GM12878 (cell line): Measurements from ENCODE around the gene GNAL. TPM values are rescaled to one million over a fixed set of nuclear protein-coding genes. Genes with fewer than 3 reads are reported as not detected.

Experiments used
- ATAC-seq: fragments of 200-7000 bp; cut with Tn5 transposase; 3 replicates; pipeline ENCODE4 v1.9.1; 2020; ENCODE audit warnings: mild to moderate bottlenecking, moderate library complexity
- BruUV-seq: library from RNA; stranded (reverse); fragments of 400-500 nt; replicated peaks from 2 replicates; lab custom pipeline; 2021; lab: Mats Ljungman, UMichigan
- CTCF ChIA-PET: fragments of 300-600 bp; sonication (Branson Sonifier 250); formaldehyde crosslinking; extraction: SDS; loops from one replicate; lab custom pipeline; 2021; ENCODE audit warnings: inconsistent platforms; lab: Yijun Ruan, JAX
- POLR2A ChIA-PET: fragments of 350-600 bp; formaldehyde crosslinking; extraction: SDS; loops from one replicate; lab custom pipeline; 2021; ENCODE audit warnings: inconsistent platforms; lab: Charles Lee
- RAD21 ChIA-PET: fragments of 300-600 bp; sonication (Branson Sonifier 250); formaldehyde crosslinking; loops from one replicate; lab custom pipeline; 2023; ENCODE audit warnings: antibody characterized with exemption; ENCODE audit not compliant: unreplicated experiment; lab: Charles Lee
- SMC1A ChIA-PET: fragments of 300-600 bp; sonication (Branson Sonifier 250); formaldehyde crosslinking; loops from one replicate; lab custom pipeline; 2023; ENCODE audit not compliant: unreplicated experiment, uncharacterized antibody; lab: Charles Lee
- DNase-seq: peaks from one replicate; pipeline ENCODE4 v3.0.0-alpha.2; 2011; ENCODE audit warnings: low read depth, low spot score
- FAIRE-seq: peaks from 3 replicates; lab custom pipeline; 2011; peaks lifted over from hg19 to GRCh38; lab: Jason Lieb, UNC
- H2AFZ ChIP-seq: 2 replicates; pipeline ENCODE4 v1.6.0; 2011; ENCODE audit warnings: low read depth, low read length, control low read depth; ENCODE audit not compliant: control insufficient read depth
- H3K27ac ChIP-seq: 2 replicates; pipeline ENCODE4 v1.5.1; 2011; ENCODE audit warnings: control low read depth; ENCODE audit not compliant: control insufficient read depth, insufficient read depth
- H3K27me3 ChIP-seq, 2 experiments: replicated peaks in 1 of 2; 2 replicates each; pipeline versions ENCODE4 v1.6.0 to v1.6.1; 2011; ENCODE audit warnings: low read length in 1 of 2; ENCODE audit not compliant: control insufficient read depth in 2 of 2, insufficient read depth in 2 of 2
- H3K36me3 ChIP-seq, 2 experiments: 2 replicates each; pipeline ENCODE4 v1.5.1; 2011; ENCODE audit warnings: low read length in 1 of 2; ENCODE audit not compliant: control insufficient read depth in 2 of 2, insufficient read depth in 2 of 2
- H3K4me1 ChIP-seq: 2 replicates; pipeline ENCODE4 v1.6.1; 2011; ENCODE audit warnings: mild to moderate bottlenecking, low read length, moderate library complexity, mixed read lengths; ENCODE audit not compliant: control insufficient read depth, insufficient read depth
- H3K4me2 ChIP-seq: 2 replicates; pipeline ENCODE4 v1.6.0; 2011; ENCODE audit warnings: control low read depth; ENCODE audit not compliant: control insufficient read depth, insufficient read depth
- H3K4me3 ChIP-seq: fragments of 200-600 bp; sonication (generic); 2 replicates; pipeline ENCODE4 v1.5.1; 2016
- H3K79me2 ChIP-seq: 2 replicates; pipeline ENCODE4 v1.6.0; 2011; ENCODE audit warnings: low read length; ENCODE audit not compliant: control insufficient read depth, insufficient read depth
- H3K9ac ChIP-seq: 2 replicates; pipeline ENCODE4 v1.8.0; 2011; ENCODE audit warnings: low read length, control low read depth, mixed read lengths; ENCODE audit not compliant: control insufficient read depth, insufficient read depth
- H3K9me3 ChIP-seq: replicated peaks from 3 replicates; pipeline ENCODE4 v1.5.1; 2011; ENCODE audit warnings: mild to moderate bottlenecking, low read length; ENCODE audit not compliant: control insufficient read depth, insufficient read depth
- H4K20me1 ChIP-seq: 2 replicates; pipeline ENCODE4 v1.6.0; 2011; ENCODE audit not compliant: control insufficient read depth, insufficient read depth
- CEBPZ ChIP-seq: fragments of 150-350 bp; IDR thresholded peaks from 2 replicates; pipeline ENCODE4 v1.6.1; 2016; ENCODE audit warnings: low read depth, low read length
- DPF2 ChIP-seq: fragments of 450-650 bp; IDR thresholded peaks from 2 replicates; pipeline ENCODE4 v1.6.1; 2017; ENCODE audit warnings: mild to moderate bottlenecking
- REST ChIP-seq: IDR thresholded peaks from 2 replicates; pipeline ENCODE4 v1.6.1; 2012; ENCODE audit warnings: mild to moderate bottlenecking, low read depth, low read length
- SREBF2 ChIP-seq: IDR thresholded peaks from 2 replicates; pipeline ENCODE4 v1.6.1; 2012; ENCODE audit warnings: mild to moderate bottlenecking, low read length
- TCF7 ChIP-seq: IDR thresholded peaks from 2 replicates; pipeline ENCODE4 v1.6.1; 2014; ENCODE audit warnings: antibody characterized with exemption, borderline replicate concordance
- WGBS: methylation state at CpG from one replicate; pipeline ENCODE4 v1.1.6; 2016; ENCODE audit warnings: low lambda C conversion rate; ENCODE audit not compliant: insufficient replicate concordance, insufficient coverage; ENCODE audit errors: missing lambda C conversion rate; 5-methylcytosine and 5-hydroxymethylcytosine counted together
- in situ Hi-C: fragments of 300-500 bp; cut with MboI; formaldehyde crosslinking; loops from 9 replicates; pipeline ENCODE4 v1.14.3; 2018; ENCODE audit warnings: mixed read lengths
- intact Hi-C: fragments of 100-400 bp; cut with micrococcal nuclease; formaldehyde crosslinking; loops from one replicate; pipeline ENCODE4 v1.14.2; 2022; ENCODE audit not compliant: unreplicated experiment
- polyA plus RNA-seq, 11 experiments: library from polyadenylated mRNA; depleted of rRNA in 4 of 11; unstranded in 6 of 11; stranded (reverse) in 5 of 11; fragments of >200 nt; fragmentation: Nextera tagmentation in 4 of 11; fragmentation: Illumina TruSeq in 1 of 11; extraction: Ambion mirVana in 4 of 11; extraction: Trizol in 1 of 11; gene quantifications; 1 replicate in 1 of 11; 2 replicates in 10 of 11; pipeline versions ENCODE4 v1.2.1 to v1.2.3, GENCODE V29; 2011 to 2016; ENCODE audit warnings: inconsistent platforms in 2 of 11, missing spikeins in 2 of 11, low read depth in 1 of 11
- total RNA-seq, 4 experiments: library from RNA; depleted of rRNA in 3 of 4; stranded (reverse); fragments of >200 nt in 3 of 4; fragmentation: Illumina TruSeq in 1 of 4; extraction: Trizol in 1 of 4; gene quantifications; 2 replicates each; pipeline versions ENCODE4 v1.2.1 to v1.2.3, GENCODE V29; 2013 to 2021
- TF ChIP-seq, protein P1 (sequence below): fragments of 450-650 bp; IDR thresholded peaks from 2 replicates; pipeline ENCODE4 v1.6.1; 2017; ENCODE audit warnings: mild to moderate bottlenecking
- TF ChIP-seq, protein P2 (sequence below): IDR thresholded peaks from 2 replicates; pipeline ENCODE4 v1.6.1; 2011; ENCODE audit warnings: borderline replicate concordance, low read depth, mild to moderate bottlenecking, moderate library complexity, low read length; ENCODE audit not compliant: insufficient read depth, poor library complexity, severe bottlenecking

Gene GNAL
- total and polyA plus RNA-seq, 10 of the 15 experiments (the other 5 are each of a cell fraction or from before 2014, with no cell fraction given) = 0.02 to 0.39 (median 0.05) TPM; not detected in 5

GRCh38 chr18:11696451-11696850, 7.4 kb downstream of the GNAL start (continued):
- no peak for TF ChIP-seq REST

DNA sequence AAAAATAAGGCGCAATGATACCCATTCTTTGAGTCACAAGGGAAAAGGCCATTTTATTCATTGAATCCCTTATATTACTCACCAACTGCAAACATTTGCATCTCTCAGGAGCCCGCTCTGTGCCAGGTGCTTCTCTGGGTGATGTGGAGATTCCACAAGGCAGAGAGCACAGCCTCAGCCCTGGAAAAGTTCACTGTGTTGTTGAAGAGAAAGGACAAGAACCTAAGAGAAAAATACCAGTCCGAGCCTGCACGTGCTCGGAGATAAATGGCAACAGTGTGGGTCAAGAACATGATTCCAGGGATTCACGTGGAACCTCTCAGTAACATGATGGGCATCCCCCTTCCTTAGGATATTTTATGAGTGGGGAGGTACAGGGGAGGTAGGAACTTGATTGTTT, 11.8 kb downstream of the GNAL start:
- Histone ChIP-seq H3K4me2 (no peak overlapping the region), H3K79me2 (no peaks in the 10 kb centered on the region), H3K4me3 (no peak overlapping the region), H3K9ac (no peak overlapping the region), H3K27me3 (peaks cover 0 to 1% of the 10 kb centered on the region in 2 experiments; a peak in 1 of 4 replicates), H3K4me1 (no peaks in the 10 kb centered on the region), H3K27ac (no peak overlapping the region), H4K20me1 (no peaks in the 10 kb centered on the region), H3K9me3 (no peaks in the 10 kb centered on the region), H3K36me3 (no peaks in the 10 kb centered on the region), H2AFZ (no peak overlapping the region)
- ChIA-PET RAD21 (no interaction called here), POLR2A (no interaction called here), SMC1A (no interaction called here), CTCF (no interaction called here)
- intact Hi-C loops = no loop called here
- in situ Hi-C loops = no loop called here
- no peak for TF ChIP-seq CEBPZ
- no peak for TF ChIP-seq TCF7
- TF ChIP-seq, protein P1, sequence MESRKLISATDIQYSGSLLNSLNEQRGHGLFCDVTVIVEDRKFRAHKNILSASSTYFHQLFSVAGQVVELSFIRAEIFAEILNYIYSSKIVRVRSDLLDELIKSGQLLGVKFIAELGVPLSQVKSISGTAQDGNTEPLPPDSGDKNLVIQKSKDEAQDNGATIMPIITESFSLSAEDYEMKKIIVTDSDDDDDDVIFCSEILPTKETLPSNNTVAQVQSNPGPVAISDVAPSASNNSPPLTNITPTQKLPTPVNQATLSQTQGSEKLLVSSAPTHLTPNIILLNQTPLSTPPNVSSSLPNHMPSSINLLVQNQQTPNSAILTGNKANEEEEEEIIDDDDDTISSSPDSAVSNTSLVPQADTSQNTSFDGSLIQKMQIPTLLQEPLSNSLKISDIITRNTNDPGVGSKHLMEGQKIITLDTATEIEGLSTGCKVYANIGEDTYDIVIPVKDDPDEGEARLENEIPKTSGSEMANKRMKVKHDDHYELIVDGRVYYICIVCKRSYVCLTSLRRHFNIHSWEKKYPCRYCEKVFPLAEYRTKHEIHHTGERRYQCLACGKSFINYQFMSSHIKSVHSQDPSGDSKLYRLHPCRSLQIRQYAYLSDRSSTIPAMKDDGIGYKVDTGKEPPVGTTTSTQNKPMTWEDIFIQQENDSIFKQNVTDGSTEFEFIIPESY = no peak
- no peak for TF ChIP-seq DPF2
- no peak for TF ChIP-seq SREBF2
- TF ChIP-seq, protein P2, sequence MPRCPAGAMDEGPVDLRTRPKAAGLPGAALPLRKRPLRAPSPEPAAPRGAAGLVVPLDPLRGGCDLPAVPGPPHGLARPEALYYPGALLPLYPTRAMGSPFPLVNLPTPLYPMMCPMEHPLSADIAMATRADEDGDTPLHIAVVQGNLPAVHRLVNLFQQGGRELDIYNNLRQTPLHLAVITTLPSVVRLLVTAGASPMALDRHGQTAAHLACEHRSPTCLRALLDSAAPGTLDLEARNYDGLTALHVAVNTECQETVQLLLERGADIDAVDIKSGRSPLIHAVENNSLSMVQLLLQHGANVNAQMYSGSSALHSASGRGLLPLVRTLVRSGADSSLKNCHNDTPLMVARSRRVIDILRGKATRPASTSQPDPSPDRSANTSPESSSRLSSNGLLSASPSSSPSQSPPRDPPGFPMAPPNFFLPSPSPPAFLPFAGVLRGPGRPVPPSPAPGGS = no peak
- ATAC-seq (no peak), FAIRE-seq (no peak), DNase-seq (no peak)
- no TSS peak for BruUV-seq
- 50% methylated on average over 6 of the region's 6 CpGs for WGBS
